Natural killer cell (primary cell): ENCODE data around the gene CNTROB. TPM values are rescaled to one million over a fixed set of nuclear protein-coding genes. Genes with fewer than 3 reads are reported as not detected.

ENCODE experiments used
- ATAC-seq, 3 donors: fragments of 150-1000 bp in 2 of 3; fragments of 200-7000 bp in 1 of 3; cut with Tn5 transposase; 1 replicate in 1 of 3; 2 replicates in 2 of 3; pipeline ENCODE4 v1.10.0; 2021; ENCODE audit warnings: mild to moderate bottlenecking in 2 of 3, moderate library complexity in 2 of 3
- DNase-seq, 2 donors: peaks; one replicate each; pipeline versions ENCODE4 v3.0.0 to v3.0.0-alpha.2; 2013 to 2021; ENCODE audit warnings: mixed read lengths in 1 of 2
- H3K27ac ChIP-seq: one replicate; pipeline ENCODE4 v1.5.1; 2013; ENCODE audit warnings: mild to moderate bottlenecking, low read length
- H3K27me3 ChIP-seq: one replicate; pipeline ENCODE4 v1.6.1; 2013; ENCODE audit warnings: low read length; ENCODE audit not compliant: control insufficient read depth, insufficient read depth
- H3K36me3 ChIP-seq: one replicate; pipeline ENCODE4 v1.6.1; 2013; ENCODE audit warnings: low read length; ENCODE audit not compliant: control insufficient read depth, insufficient read depth
- H3K4me1 ChIP-seq: one replicate; pipeline ENCODE4 v1.6.1; 2013; ENCODE audit warnings: low read length; ENCODE audit not compliant: control insufficient read depth, insufficient read depth
- H3K4me3 ChIP-seq: one replicate; pipeline ENCODE4 v1.5.1; 2013; ENCODE audit warnings: low read length
- H3K9me3 ChIP-seq: one replicate; pipeline ENCODE4 v1.6.1; 2013; ENCODE audit warnings: low read length; ENCODE audit not compliant: control insufficient read depth, insufficient read depth
- H3K27ac Mint-ChIP-seq, 2 donors: one replicate each; pipeline ENCODE4 v1.8.0; 2022; ENCODE audit warnings: mild to moderate bottlenecking in 2 of 2, mixed read lengths in 2 of 2, moderate library complexity in 1 of 2
- H3K27me3 Mint-ChIP-seq, 2 donors: one replicate each; pipeline ENCODE4 v1.8.0; 2022; ENCODE audit warnings: low read depth in 2 of 2, mixed read lengths in 2 of 2
- H3K36me3 Mint-ChIP-seq: one replicate; pipeline ENCODE4 v1.8.0; 2022; ENCODE audit warnings: mixed read lengths
- H3K4me1 Mint-ChIP-seq, 2 donors: one replicate each; pipeline ENCODE4 v1.8.0; 2022; ENCODE audit warnings: mixed read lengths in 2 of 2
- H3K4me3 Mint-ChIP-seq: one replicate; pipeline ENCODE4 v1.8.0; 2022; ENCODE audit warnings: mild to moderate bottlenecking, moderate library complexity, mixed read lengths
- H3K9me3 Mint-ChIP-seq, 2 donors: one replicate each; pipeline ENCODE4 v1.8.0; 2022; ENCODE audit warnings: mixed read lengths in 2 of 2
- WGBS: methylation state at CpG from one replicate; pipeline ENCODE4 v1.1.7; 2013; ENCODE audit warnings: missing lambda C conversion rate; ENCODE audit not compliant: insufficient coverage; 5-methylcytosine and 5-hydroxymethylcytosine counted together
- intact Hi-C: fragments of 100-400 bp; cut with micrococcal nuclease; formaldehyde crosslinking; loops from one replicate; pipeline ENCODE4 v1.14.2; 2022
- total RNA-seq, 4 donors: library from RNA; stranded (reverse); fragments of 120-200 nt in 1 of 4; gene quantifications; one replicate each; pipeline versions ENCODE4 v1.2.3 to v1.2.4, GENCODE V29; 2013 to 2022
- TF ChIP-seq, protein P1 (sequence below): fragments of 200-600 bp; IDR thresholded peaks from one replicate; pipeline ENCODE4 v1.8.0; 2022; ENCODE audit warnings: antibody characterized with exemption

Gene CNTROB
- total RNA-seq, 3 donors from 2014 or later (not counting 1 experiment from before 2014, with no cell fraction given), result 36.3 to 49.8 (median 45.2) TPM

- H3K27me3 Mint-ChIP-seq, result no peaks in the 10 kb centered on the region
- Histone ChIP-seq H3K27me3 (no peaks in the 10 kb centered on the region), H3K4me3 (no peak overlapping the region), H3K9me3 (no peaks in the 10 kb centered on the region), H3K36me3 (peaks cover 42% of the 10 kb centered on the region), H3K27ac (no peak overlapping the region), H3K4me1 (no peaks in the 10 kb centered on the region)
- peaks cover 10% of the 10 kb centered on the region for H3K36me3 Mint-ChIP-seq
- no peak overlapping the region for H3K4me3 Mint-ChIP-seq
- H3K27ac Mint-ChIP-seq, result no peak overlapping the region
- WGBS, result 97% methylated on average over 4 of the region's 6 CpGs
- intact Hi-C loops, result no loop called here
- DNase-seq (no peak), ATAC-seq (no peak)
- peaks cover 0 to 4% of the 10 kb centered on the region in 2 donors for H3K4me1 Mint-ChIP-seq
- no peaks in the 10 kb centered on the region for H3K9me3 Mint-ChIP-seq
- TF ChIP-seq, protein P1, sequence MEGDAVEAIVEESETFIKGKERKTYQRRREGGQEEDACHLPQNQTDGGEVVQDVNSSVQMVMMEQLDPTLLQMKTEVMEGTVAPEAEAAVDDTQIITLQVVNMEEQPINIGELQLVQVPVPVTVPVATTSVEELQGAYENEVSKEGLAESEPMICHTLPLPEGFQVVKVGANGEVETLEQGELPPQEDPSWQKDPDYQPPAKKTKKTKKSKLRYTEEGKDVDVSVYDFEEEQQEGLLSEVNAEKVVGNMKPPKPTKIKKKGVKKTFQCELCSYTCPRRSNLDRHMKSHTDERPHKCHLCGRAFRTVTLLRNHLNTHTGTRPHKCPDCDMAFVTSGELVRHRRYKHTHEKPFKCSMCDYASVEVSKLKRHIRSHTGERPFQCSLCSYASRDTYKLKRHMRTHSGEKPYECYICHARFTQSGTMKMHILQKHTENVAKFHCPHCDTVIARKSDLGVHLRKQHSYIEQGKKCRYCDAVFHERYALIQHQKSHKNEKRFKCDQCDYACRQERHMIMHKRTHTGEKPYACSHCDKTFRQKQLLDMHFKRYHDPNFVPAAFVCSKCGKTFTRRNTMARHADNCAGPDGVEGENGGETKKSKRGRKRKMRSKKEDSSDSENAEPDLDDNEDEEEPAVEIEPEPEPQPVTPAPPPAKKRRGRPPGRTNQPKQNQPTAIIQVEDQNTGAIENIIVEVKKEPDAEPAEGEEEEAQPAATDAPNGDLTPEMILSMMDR, result no peak
Observed at GRCh38 chr17:7940743-7941142, 8.7 kb downstream of the CNTROB start.

- H3K36me3 Mint-ChIP-seq, result peaks cover 10% of the 10 kb centered on the region
- WGBS, result 90% methylated on average over 13 of the region's 13 CpGs
- no peak overlapping the region for H3K27ac Mint-ChIP-seq
- ATAC-seq (no peak), DNase-seq (no peak)
- H3K27me3 Mint-ChIP-seq, result no peaks in the 10 kb centered on the region
- Histone ChIP-seq H3K9me3 (no peaks in the 10 kb centered on the region), H3K4me3 (no peak overlapping the region), H3K4me1 (no peaks in the 10 kb centered on the region), H3K27me3 (no peaks in the 10 kb centered on the region), H3K36me3 (peaks cover 57% of the 10 kb centered on the region), H3K27ac (no peak overlapping the region)
- no peaks in the 10 kb centered on the region for H3K9me3 Mint-ChIP-seq
- H3K4me1 Mint-ChIP-seq, result no peaks in the 10 kb centered on the region
- no peak overlapping the region for H3K4me3 Mint-ChIP-seq
- intact Hi-C loops, result no loop called here
- TF ChIP-seq, protein P1, result no peak
Observed at GRCh38 chr17:7943291-7943690, 11.3 kb downstream of the CNTROB start.

DNA sequence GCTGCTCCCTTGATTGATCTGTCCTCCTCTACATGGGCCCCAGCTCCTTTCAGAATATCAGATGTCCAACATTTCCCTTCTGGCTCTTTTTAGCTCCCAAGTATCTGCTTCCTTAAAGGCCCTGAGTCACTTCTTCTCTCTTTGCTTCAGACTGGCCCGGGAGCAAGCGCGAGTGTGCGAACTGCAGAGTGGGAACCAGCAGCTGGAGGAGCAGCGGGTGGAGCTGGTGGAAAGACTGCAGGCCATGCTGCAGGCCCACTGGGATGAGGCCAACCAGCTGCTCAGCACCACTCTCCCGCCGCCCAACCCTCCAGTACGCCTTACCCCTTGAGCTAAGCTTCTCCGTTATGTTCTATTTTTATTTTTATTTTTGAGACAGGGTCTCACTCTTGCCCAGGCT lies 12.3 kb downstream of the CNTROB start:
- Histone ChIP-seq H3K9me3 (no peaks in the 10 kb centered on the region), H3K36me3 (peaks cover 63% of the 10 kb centered on the region), H3K27ac (no peak overlapping the region), H3K4me1 (no peaks in the 10 kb centered on the region), H3K27me3 (no peaks in the 10 kb centered on the region), H3K4me3 (no peak overlapping the region)
- intact Hi-C loops, result no loop called here
- TF ChIP-seq, protein P1, result no peak
- no peaks in the 10 kb centered on the region for H3K9me3 Mint-ChIP-seq
- 95% methylated on average over 9 of the region's 9 CpGs for WGBS
- no peaks in the 10 kb centered on the region for H3K4me1 Mint-ChIP-seq
- H3K4me3 Mint-ChIP-seq, result no peak overlapping the region
- ATAC-seq, result no peak
- no peaks in the 10 kb centered on the region for H3K27me3 Mint-ChIP-seq
- H3K36me3 Mint-ChIP-seq, result peaks cover 8% of the 10 kb centered on the region
- H3K27ac Mint-ChIP-seq, result no peak overlapping the region
- no peak for DNase-seq

- peaks cover 53% of the 10 kb centered on the region for H3K36me3 ChIP-seq
- intact Hi-C loops, result no loop called here
- no peak for DNase-seq
Observed at GRCh38 chr17:7945651-7946050, 13.6 kb downstream of the CNTROB start.

More at GRCh38 chr17:7945651-7946050, 13.6 kb downstream of the CNTROB start:
- no peaks in the 10 kb centered on the region for H3K36me3 Mint-ChIP-seq
- H3K27ac Mint-ChIP-seq, result no peak overlapping the region
- no peak overlapping the region for H3K27ac ChIP-seq
- H3K4me1 ChIP-seq, result no peaks in the 10 kb centered on the region
- H3K9me3 ChIP-seq, result no peaks in the 10 kb centered on the region
- no peaks in the 10 kb centered on the region for H3K9me3 Mint-ChIP-seq
- no peak for ATAC-seq
- H3K27me3 ChIP-seq, result no peaks in the 10 kb centered on the region
- TF ChIP-seq, protein P1, result no peak
- 84% methylated on average over 7 of the region's 7 CpGs for WGBS
- H3K4me3 ChIP-seq, result no peak overlapping the region
- no peaks in the 10 kb centered on the region for H3K27me3 Mint-ChIP-seq
- H3K4me3 Mint-ChIP-seq, result no peak overlapping the region
- no peaks in the 10 kb centered on the region for H3K4me1 Mint-ChIP-seq
